IMR-90 (cell line): ENCODE results near the gene SNAPIN. TPM values are rescaled to one million over a fixed set of nuclear protein-coding genes. Genes with fewer than 3 reads are reported as not detected.

Source experiments
- ATAC-seq: fragments of 200-7000 bp; cut with Tn5 transposase; 2 replicates; pipeline ENCODE4 v1.9.1; 2020; ENCODE audit warnings: low read depth, mild to moderate bottlenecking, moderate library complexity
- BruUV-seq: library from RNA; stranded (reverse); fragments of 400-500 nt; replicated peaks from 2 replicates; lab custom pipeline; 2021; lab: Mats Ljungman, UMichigan
- CTCF ChIA-PET: fragments of 300-600 bp; formaldehyde crosslinking; extraction: SDS; loops from one replicate; lab custom pipeline; 2021; ENCODE audit warnings: antibody characterized with exemption; lab: Yijun Ruan, JAX
- POLR2A ChIA-PET: fragments of 300-600 bp; sonication (Branson Sonifier 250); formaldehyde crosslinking; loops from one replicate; lab custom pipeline; 2022; ENCODE audit warnings: antibody characterized with exemption; ENCODE audit not compliant: unreplicated experiment; lab: Charles Lee
- DNase-seq: peaks from one replicate; pipeline ENCODE4 v3.0.0; 2013
- H2AFZ ChIP-seq: replicated peaks from 2 replicates; pipeline ENCODE3; 2013; ENCODE audit warnings: low read length, mild to moderate bottlenecking; ENCODE audit not compliant: poor library complexity
- H2AK5ac ChIP-seq: 2 replicates; pipeline ENCODE4 v1.6.1; 2013; ENCODE audit warnings: low read depth, low read length, inconsistent platforms
- H2AK9ac ChIP-seq: replicated peaks from 2 replicates; pipeline ENCODE3; 2013; ENCODE audit warnings: mild to moderate bottlenecking, low read depth, low read length, moderate library complexity; ENCODE audit not compliant: poor library complexity
- H2BK120ac ChIP-seq: 2 replicates; pipeline ENCODE4 v1.6.1; 2013; ENCODE audit warnings: low read depth, low read length, inconsistent platforms
- H2BK15ac ChIP-seq: 3 replicates; pipeline ENCODE4 v1.6.1; 2013; ENCODE audit warnings: low read depth, low read length, inconsistent platforms
- H2BK20ac ChIP-seq: 2 replicates; pipeline ENCODE4 v1.6.1; 2013; ENCODE audit warnings: low read depth, mild to moderate bottlenecking, inconsistent platforms, low read length, moderate library complexity
- H2BK5ac ChIP-seq: 2 replicates; pipeline ENCODE4 v1.6.1; 2013; ENCODE audit warnings: mild to moderate bottlenecking, low read depth, low read length, inconsistent platforms; ENCODE audit not compliant: poor library complexity, severe bottlenecking
- H3K14ac ChIP-seq: replicated peaks from 2 replicates; pipeline ENCODE4 v1.6.1; 2013; ENCODE audit warnings: low read depth, low read length, inconsistent platforms
- H3K18ac ChIP-seq: 2 replicates; pipeline ENCODE4 v1.6.1; 2013; ENCODE audit warnings: low read depth, low read length, control low read depth
- H3K23ac ChIP-seq: 2 replicates; pipeline ENCODE4 v1.6.1; 2013; ENCODE audit warnings: low read depth, low read length, inconsistent platforms
- H3K27ac ChIP-seq: 2 replicates; pipeline ENCODE4 v1.5.1; 2013; ENCODE audit warnings: mild to moderate bottlenecking, control low read depth, low read length; ENCODE audit not compliant: insufficient read depth
- H3K27me3 ChIP-seq: 2 replicates; pipeline ENCODE4 v1.6.1; 2013; ENCODE audit warnings: low read length; ENCODE audit not compliant: control insufficient read depth, insufficient read depth
- H3K36me3 ChIP-seq: 2 replicates; pipeline ENCODE4 v1.6.1; 2013; ENCODE audit warnings: low read length, mixed read lengths; ENCODE audit not compliant: control insufficient read depth, insufficient read depth
- H3K4ac ChIP-seq: 2 replicates; pipeline ENCODE4 v1.6.1; 2013; ENCODE audit warnings: low read depth, low read length, inconsistent platforms
- H3K4me1 ChIP-seq: 2 replicates; pipeline ENCODE4 v1.6.1; 2013; ENCODE audit warnings: low read length, mixed read lengths; ENCODE audit not compliant: control insufficient read depth, insufficient read depth
- H3K4me2 ChIP-seq: 2 replicates; pipeline ENCODE4 v1.6.1; 2013; ENCODE audit warnings: low read depth, mild to moderate bottlenecking, control low read depth, low read length, moderate library complexity
- H3K4me3 ChIP-seq: 2 replicates; pipeline ENCODE4 v1.5.1; 2013; ENCODE audit warnings: low read depth, mild to moderate bottlenecking, control low read depth, low read length, moderate library complexity; ENCODE audit not compliant: insufficient read depth
- H3K56ac ChIP-seq: 2 replicates; pipeline ENCODE4 v1.6.1; 2013; ENCODE audit warnings: low read length, inconsistent platforms; ENCODE audit not compliant: insufficient read depth; ENCODE audit errors: extremely low read depth
- H3K79me1 ChIP-seq, 2 experiments: 2 replicates each; pipeline ENCODE4 v1.6.1; 2013; ENCODE audit warnings: low read length in 2 of 2, inconsistent platforms in 1 of 2, low read depth in 1 of 2
- H3K9ac ChIP-seq: 2 replicates; pipeline ENCODE4 v1.6.1; 2013; ENCODE audit warnings: low read depth, low read length, control low read depth
- H3K9me1 ChIP-seq: 2 replicates; pipeline ENCODE4 v1.6.1; 2013; ENCODE audit warnings: low read length, inconsistent platforms; ENCODE audit not compliant: insufficient read depth
- H3K9me3 ChIP-seq: 2 replicates; pipeline ENCODE4 v1.6.1; 2013; ENCODE audit warnings: low read length; ENCODE audit not compliant: control insufficient read depth, insufficient read depth
- H4K20me1 ChIP-seq: 2 replicates; pipeline ENCODE4 v1.6.1; 2013; ENCODE audit warnings: low read length, inconsistent platforms; ENCODE audit not compliant: insufficient read depth
- H4K5ac ChIP-seq: 2 replicates; pipeline ENCODE4 v1.6.1; 2013; ENCODE audit warnings: mild to moderate bottlenecking, low read depth, low read length, control low read depth
- H4K8ac ChIP-seq, 2 experiments: 2 replicates each; pipeline ENCODE4 v1.6.1; 2013; ENCODE audit warnings: low read depth in 2 of 2, low read length in 2 of 2, control low read depth in 1 of 2, inconsistent platforms in 1 of 2
- H4K91ac ChIP-seq: 2 replicates; pipeline ENCODE4 v1.6.1; 2013; ENCODE audit warnings: low read depth, low read length, inconsistent platforms; ENCODE audit not compliant: insufficient read depth
- CTCF ChIP-seq: conservative IDR thresholded peaks from 2 replicates; pipeline ENCODE4 v1.5.1; 2012; ENCODE audit warnings: mild to moderate bottlenecking, low read depth, low read length, improper control_type of control experiment
- FOS ChIP-seq: fragments of 150-350 bp; IDR thresholded peaks from 2 replicates; pipeline ENCODE4 v1.6.1; 2016; ENCODE audit warnings: low read depth, low read length
- MAZ ChIP-seq: IDR thresholded peaks from 2 replicates; pipeline ENCODE4 v1.6.1; 2012; ENCODE audit warnings: low read depth, mild to moderate bottlenecking, low read length, improper control_type of control experiment, moderate library complexity, borderline replicate concordance
- MXI1 ChIP-seq: IDR thresholded peaks from 2 replicates; pipeline ENCODE4 v1.6.1; 2012; ENCODE audit warnings: low read depth, mild to moderate bottlenecking, low read length, moderate library complexity, borderline replicate concordance
- NFE2L2 ChIP-seq: fragments of 150-350 bp; IDR thresholded peaks from 2 replicates; pipeline ENCODE4 v1.6.1; 2016; ENCODE audit warnings: low read depth, mild to moderate bottlenecking, low read length
- POLR2A ChIP-seq: IDR thresholded peaks from 2 replicates; pipeline ENCODE4 v1.6.1; 2012; ENCODE audit warnings: mild to moderate bottlenecking, low read depth, low read length
- RAD21 ChIP-seq: IDR thresholded peaks from 2 replicates; pipeline ENCODE4 v1.6.1; 2012; ENCODE audit warnings: low read length, improper control_type of control experiment
- RCOR1 ChIP-seq: IDR thresholded peaks from 2 replicates; pipeline ENCODE4 v1.6.1; 2012; ENCODE audit warnings: mild to moderate bottlenecking, low read length, improper control_type of control experiment; ENCODE audit not compliant: insufficient replicate concordance
- RFX5 ChIP-seq: IDR thresholded peaks from 2 replicates; pipeline ENCODE4 v1.8.0; 2012; ENCODE audit warnings: low read depth, mild to moderate bottlenecking, low read length, moderate library complexity
- SMC3 ChIP-seq: fragments of 150-350 bp; IDR thresholded peaks from 2 replicates; pipeline ENCODE4 v1.6.1; 2016; ENCODE audit warnings: low read depth, mild to moderate bottlenecking, antibody characterized with exemption, low read length, moderate library complexity
- WGBS, 2 experiments: methylation state at CpG; one replicate each; pipeline versions ENCODE4 v1.1.5 to v1.1.7; 2013; ENCODE audit warnings: missing lambda C conversion rate in 2 of 2; ENCODE audit not compliant: insufficient read length in 1 of 2; ENCODE audit errors: extremely low coverage in 2 of 2; 5-methylcytosine and 5-hydroxymethylcytosine counted together
- dilution Hi-C: fragments of 300-500 bp; cut with HindIII; formaldehyde crosslinking; loops from one replicate; pipeline ENCODE4 v1.14.3; 2018; ENCODE audit warnings: low sequenced_read_pairs; ENCODE audit not compliant: unreplicated experiment
- in situ Hi-C: fragments of 300-500 bp; cut with MboI; formaldehyde crosslinking; loops from 3 replicates; pipeline ENCODE4 v1.14.3; 2019; ENCODE audit warnings: low sequenced_read_pairs, inconsistent platforms, mixed read lengths
- intact Hi-C: fragments of 100-400 bp; cut with micrococcal nuclease; formaldehyde crosslinking; loops from 2 replicates; pipeline ENCODE4 v1.10.0; 2022
- polyA plus RNA-seq, 3 experiments: library from polyadenylated mRNA; depleted of rRNA; stranded (reverse); fragments of >200 nt; gene quantifications; 2 replicates each; pipeline ENCODE4 v1.2.3, GENCODE V29; 2012; ENCODE audit warnings: low replicate concordance in 1 of 3
- total RNA-seq: library from RNA; depleted of rRNA; stranded (reverse); fragments of >200 nt; gene quantifications from 2 replicates; pipeline ENCODE4 v1.2.3, GENCODE V29; 2012
- TF ChIP-seq, protein P1 (sequence below): fragments of 150-350 bp; IDR thresholded peaks from 2 replicates; pipeline ENCODE4 v1.6.1; 2017; ENCODE audit warnings: mild to moderate bottlenecking, antibody characterized with exemption, low read length, low read depth
- TF ChIP-seq, protein P2 (sequence below): fragments of 150-350 bp; IDR thresholded peaks from 2 replicates; pipeline ENCODE4 v1.6.1; 2016; ENCODE audit warnings: low read depth, mild to moderate bottlenecking, low read length, moderate library complexity, borderline replicate concordance

SNAPIN gene
- total and polyA plus RNA-seq, 2 of the 4 experiments (the other 2 are of a cell fraction): 37.4 to 40.9 TPM

- peak overlapping the region; percentile 75 for H2AFZ ChIP-seq
- H3K4me1 ChIP-seq: peaks cover 42% of the 10 kb centered on the region
- H3K27me3 ChIP-seq: no peaks in the 10 kb centered on the region
- no peak for TF ChIP-seq MAZ
- TF ChIP-seq RCOR1: no peak
- no peak for TF ChIP-seq RAD21
- no peak for TF ChIP-seq POLR2A
- TF ChIP-seq, protein P1, sequence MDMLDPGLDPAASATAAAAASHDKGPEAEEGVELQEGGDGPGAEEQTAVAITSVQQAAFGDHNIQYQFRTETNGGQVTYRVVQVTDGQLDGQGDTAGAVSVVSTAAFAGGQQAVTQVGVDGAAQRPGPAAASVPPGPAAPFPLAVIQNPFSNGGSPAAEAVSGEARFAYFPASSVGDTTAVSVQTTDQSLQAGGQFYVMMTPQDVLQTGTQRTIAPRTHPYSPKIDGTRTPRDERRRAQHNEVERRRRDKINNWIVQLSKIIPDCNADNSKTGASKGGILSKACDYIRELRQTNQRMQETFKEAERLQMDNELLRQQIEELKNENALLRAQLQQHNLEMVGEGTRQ: no peak
- no peak for TF ChIP-seq FOS
- no peak for TF ChIP-seq CTCF
- no peak for TF ChIP-seq SMC3
- no peak for TF ChIP-seq RFX5
- TF ChIP-seq NFE2L2: no peak
- TF ChIP-seq, protein P2, sequence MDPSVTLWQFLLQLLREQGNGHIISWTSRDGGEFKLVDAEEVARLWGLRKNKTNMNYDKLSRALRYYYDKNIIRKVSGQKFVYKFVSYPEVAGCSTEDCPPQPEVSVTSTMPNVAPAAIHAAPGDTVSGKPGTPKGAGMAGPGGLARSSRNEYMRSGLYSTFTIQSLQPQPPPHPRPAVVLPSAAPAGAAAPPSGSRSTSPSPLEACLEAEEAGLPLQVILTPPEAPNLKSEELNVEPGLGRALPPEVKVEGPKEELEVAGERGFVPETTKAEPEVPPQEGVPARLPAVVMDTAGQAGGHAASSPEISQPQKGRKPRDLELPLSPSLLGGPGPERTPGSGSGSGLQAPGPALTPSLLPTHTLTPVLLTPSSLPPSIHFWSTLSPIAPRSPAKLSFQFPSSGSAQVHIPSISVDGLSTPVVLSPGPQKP: no peak
- TF ChIP-seq MXI1: no peak
- peak overlapping the region; percentile 99 for H2AK9ac ChIP-seq
- H3K23ac ChIP-seq: peak overlapping the region; percentile 93
- intact Hi-C loops (loop anchor here (2.0 kb wide), 1 partner anchor 39 kb away; no protein-coding TSS in a partner anchor), in situ Hi-C loops (no loop called here), dilution Hi-C loops (no loop called here)
- H4K20me1 ChIP-seq: peaks cover 11% of the 10 kb centered on the region; the same call in 1 of the 2 replicates
- H3K9me1 ChIP-seq: peaks cover 17% of the 10 kb centered on the region
- peak overlapping the region; percentile 90 for H3K4ac ChIP-seq
- H3K18ac ChIP-seq: peak overlapping the region; percentile 69
- 35% methylated on average over 4 of the region's 11 CpGs; no CpG with 5 or more reads in 1 of the 2 experiments for WGBS, 2 experiments
- H3K56ac ChIP-seq: peak overlapping the region; percentile 75; the same call in 1 of the 2 replicates
- H2BK20ac ChIP-seq: peak overlapping the region; percentile 45; the same call in 1 of the 2 replicates
- peak overlapping the region; percentile 88 for H4K91ac ChIP-seq
- CTCF ChIA-PET: interaction anchor here (0.7 to 3.3 kb wide), 4 partner anchors 10 to 79 kb away, joined by 3 to 18 read pairs (median 4); partner anchors contain the start of genes S100A1 and S100A13
- peak overlapping the region; percentile 92 for H2AK5ac ChIP-seq
- H3K79me1 ChIP-seq: peaks cover 15 to 54% of the 10 kb centered on the region in 2 experiments
- H3K14ac ChIP-seq: peak overlapping the region; percentile 93
- H4K5ac ChIP-seq: peak overlapping the region; percentile 88
- POLR2A ChIA-PET: interaction anchor here (1.4 to 1.5 kb wide), 2 partner anchors 15 to 77 kb away, joined by 6 to 10 read pairs; partner anchors contain the start of gene S100A13
- peak overlapping the region; percentile 90 for H2BK5ac ChIP-seq
- peak; percentile 8 for ATAC-seq
- DNase-seq: no peak
- peak overlapping the region; percentile 99 for H3K9ac ChIP-seq
- H3K4me2 ChIP-seq: peak overlapping the region; percentile 94
- H3K27ac ChIP-seq: peak overlapping the region; percentile 95
- H3K9me3 ChIP-seq: no peaks in the 10 kb centered on the region
- peaks cover 9% of the 10 kb centered on the region for H3K36me3 ChIP-seq
- H4K8ac ChIP-seq: peak overlapping the region; percentile 79 to 82
- H2BK120ac ChIP-seq: peak overlapping the region; percentile 76
- 0 out of 3 replicates have a peak overlapping the region, but pooled peaks have one; percentile 54 for H2BK15ac ChIP-seq
- no TSS peak for BruUV-seq
- peak overlapping the region; percentile 96 for H3K4me3 ChIP-seq
Measured at GRCh38 chr1:153612111-153612754, 46.3 kb upstream of the SNAPIN start.
